ENCODE measurements around the gene PPIE. TPM values are rescaled to one million over a fixed set of nuclear protein-coding genes. Genes with fewer than 3 reads are reported as not detected.
"Not testable (repeated sequence)": the region's sequence is repeated elsewhere in the genome, so short reads cannot be mapped to it uniquely, and the experiment has no call there.

Gene PPIE
- total RNA-seq, 1 donor from 2014 or later, result 36.5 TPM

GRCh38 chr1:39795651-39796050 lies 57.0 kb downstream of the PPIE start:
- H3K4me1 ChIP-seq, result no peaks in the 10 kb centered on the region
- H3K9me3 ChIP-seq, result no peaks in the 10 kb centered on the region
- H3K27me3 ChIP-seq, result no peaks in the 10 kb centered on the region
- H3K4me3 ChIP-seq, result no peak overlapping the region
- no peak for DNase-seq
- H3K27ac ChIP-seq, result no peak overlapping the region
- no peak for TF ChIP-seq CTCF (IDR thresholded peaks at IDR 0.05)
- no peak for ATAC-seq
- intact Hi-C loops (cut with DNase I), result no loop called here
- H3K36me3 ChIP-seq, result no peaks in the 10 kb centered on the region

GRCh38 chr1:39798859-39799769 lies 60.4 kb downstream of the PPIE start:
- Histone ChIP-seq H3K4me3 (peak overlapping the region; percentile 16), H3K27ac (peak overlapping the region; percentile 53)
- ATAC-seq, result peak; percentile 93
- peak; percentile 79 for DNase-seq
- intact Hi-C loops (cut with DNase I); H3K27me3 ChIP-seq; H3K36me3 ChIP-seq; H3K9me3 ChIP-seq; H3K4me1 ChIP-seq: not testable (repeated sequence)

GRCh38 chr1:39799770-39800470 lies 61.2 kb downstream of the PPIE start:
- Histone ChIP-seq H3K9me3 (no peaks in the 10 kb centered on the region), H3K36me3 (no peaks in the 10 kb centered on the region), H3K4me1 (no peaks in the 10 kb centered on the region), H3K27ac (no peak overlapping the region), H3K4me3 (no peak overlapping the region), H3K27me3 (no peaks in the 10 kb centered on the region)
- peak; percentile 81 for TF ChIP-seq CTCF (IDR thresholded peaks at IDR 0.05)
- peak; percentile 96 for ATAC-seq
- intact Hi-C loops (cut with DNase I), result no loop called here
- DNase-seq, result peak; percentile 87

GRCh38 chr1:39800471-39800835 lies 61.8 kb downstream of the PPIE start:
- H3K9me3 ChIP-seq, result no peaks in the 10 kb centered on the region
- H3K4me1 ChIP-seq, result no peaks in the 10 kb centered on the region
- intact Hi-C loops (cut with DNase I), result no loop called here
- no peaks in the 10 kb centered on the region for H3K27me3 ChIP-seq
- no peak for TF ChIP-seq CTCF (IDR thresholded peaks at IDR 0.05)
- no peak for DNase-seq
- ATAC-seq, result no peak
- H3K36me3 ChIP-seq, result no peaks in the 10 kb centered on the region
- H3K27ac ChIP-seq, result no peak overlapping the region
- H3K4me3 ChIP-seq, result no peak overlapping the region

- no peak for DNase-seq
- TF ChIP-seq CTCF (IDR thresholded peaks at IDR 0.05), result no peak
- intact Hi-C loops (cut with DNase I), result no loop called here
Measured at GRCh38 chr1:39802496-39803260, 64.0 kb downstream of the PPIE start.

More at GRCh38 chr1:39802496-39803260, 64.0 kb downstream of the PPIE start:
- Histone ChIP-seq H3K4me3 (no peak overlapping the region), H3K27ac (no peak overlapping the region), H3K9me3 (no peaks in the 10 kb centered on the region), H3K27me3 (no peaks in the 10 kb centered on the region), H3K36me3 (no peaks in the 10 kb centered on the region), H3K4me1 (no peaks in the 10 kb centered on the region)
- no peak for ATAC-seq

Measured in upper lobe of right lung (tissue), 1 donor.